ENCODE results near the gene TBXAS1.

TBXAS1 gene

DNA sequence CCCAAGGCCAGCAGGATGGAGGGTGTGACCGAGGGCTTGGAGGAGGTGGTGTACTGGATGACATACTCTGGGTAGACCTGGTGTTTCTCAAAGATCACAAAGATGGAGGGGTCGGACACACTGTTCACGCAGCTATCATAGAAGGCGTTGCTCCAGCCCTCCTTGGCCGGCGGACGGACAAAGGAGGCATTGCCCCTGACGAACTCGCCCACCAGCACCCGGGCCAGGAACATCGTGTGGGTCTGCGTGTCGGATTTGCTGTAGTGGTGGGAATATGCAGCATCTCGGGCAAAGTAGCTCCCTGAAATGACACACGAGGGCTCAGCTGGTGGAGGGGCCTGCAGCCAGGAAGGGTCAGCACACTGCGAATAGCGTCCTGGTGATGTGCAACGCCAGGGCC lies 195.5 kb downstream of the TBXAS1 start:
- DNase-seq (ENCODE audit: low read depth): no peak

DNA sequence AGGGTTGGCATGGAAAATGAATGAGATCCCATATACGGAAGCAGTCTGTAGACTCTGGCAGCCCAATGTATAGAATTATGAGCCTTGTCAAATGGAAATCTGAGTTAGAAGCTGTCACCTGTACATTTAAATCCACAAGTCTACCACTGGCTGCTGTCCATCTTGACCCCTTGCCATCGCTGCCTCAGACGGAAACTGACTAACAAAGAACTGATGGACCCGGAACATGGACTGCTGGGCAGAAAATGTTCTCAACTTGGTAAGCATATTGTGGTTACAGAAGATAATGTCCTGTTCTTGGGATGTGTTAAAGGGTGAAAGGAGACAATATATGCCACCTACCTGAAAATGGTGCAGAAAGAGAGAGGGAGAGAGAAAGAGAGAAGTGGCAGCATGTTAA lies 196.2 kb downstream of the TBXAS1 start:
- DNase-seq (ENCODE audit: low read depth): no peak

DNA sequence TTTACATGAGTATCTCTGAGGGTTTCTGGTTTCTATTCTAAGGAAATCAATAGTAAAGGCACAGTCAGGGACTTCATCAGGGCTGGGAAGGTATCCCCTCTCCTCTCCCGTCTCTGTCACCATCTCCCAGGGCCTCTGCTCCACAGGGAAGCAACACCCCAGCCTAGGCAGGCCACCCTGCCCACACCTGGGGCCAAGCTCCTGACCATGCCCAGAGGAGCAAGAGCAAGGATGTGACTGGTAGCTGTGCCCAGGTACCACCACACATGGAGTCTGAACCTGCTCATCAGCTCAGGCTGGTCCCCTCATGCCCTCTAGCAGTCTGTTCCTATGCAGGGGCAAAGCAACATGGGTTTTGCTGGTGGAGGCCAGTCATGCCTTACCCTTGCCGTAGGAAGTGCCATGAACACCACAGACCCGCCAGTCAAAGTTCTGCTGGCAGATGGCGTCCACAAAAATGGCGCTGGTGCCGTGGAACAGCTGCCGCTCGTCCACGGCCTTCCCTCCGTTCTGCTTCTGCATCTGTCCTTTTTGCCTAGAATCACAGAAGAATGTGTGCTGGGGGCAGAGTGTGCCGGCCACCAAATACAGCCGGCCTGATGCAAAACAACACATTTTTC lies 196.9 kb downstream of the TBXAS1 start:
- DNase-seq (ENCODE audit: low read depth): no peak

DNA sequence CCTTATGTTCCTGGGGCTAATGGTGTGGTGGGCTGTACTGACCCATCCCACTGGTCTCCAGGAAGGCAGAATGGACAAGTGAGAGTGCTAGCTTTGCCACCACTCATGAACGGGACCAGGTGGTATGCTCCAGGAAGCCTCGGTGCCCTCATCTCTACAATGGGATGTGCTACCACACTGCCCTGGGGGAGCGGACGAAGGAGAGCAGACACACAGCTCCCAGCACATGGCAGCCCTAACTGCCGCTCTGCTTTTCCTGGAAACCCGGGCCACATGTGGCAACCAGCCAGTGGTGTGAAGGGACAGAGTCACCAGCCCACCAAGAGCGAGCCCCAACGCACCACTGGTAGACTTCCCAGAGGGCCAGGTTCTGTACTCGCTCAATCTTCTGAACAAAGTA lies 197.9 kb downstream of the TBXAS1 start:
- DNase-seq (ENCODE audit: low read depth): no peak

DNA sequence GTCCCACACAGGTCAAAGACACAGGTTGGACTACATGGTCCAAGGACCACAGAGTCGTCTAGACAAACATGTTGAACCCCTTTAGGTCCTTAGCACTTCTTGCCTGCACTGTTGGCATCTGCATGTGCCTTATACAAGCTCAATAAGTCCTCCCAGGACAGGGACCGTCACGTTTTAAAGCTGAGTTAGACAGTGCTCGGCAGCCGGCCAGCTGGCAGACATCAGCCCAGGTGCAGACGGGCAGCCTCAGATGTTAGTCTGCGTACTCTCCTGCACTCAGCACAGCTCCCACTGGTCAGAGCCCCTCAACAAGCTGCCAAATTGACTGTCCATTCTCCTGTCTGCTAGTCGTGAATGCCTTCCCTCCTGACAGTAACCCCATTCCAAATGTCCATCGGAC lies 198.8 kb downstream of the TBXAS1 start:
- DNase-seq (ENCODE audit: low read depth): no peak

DNA sequence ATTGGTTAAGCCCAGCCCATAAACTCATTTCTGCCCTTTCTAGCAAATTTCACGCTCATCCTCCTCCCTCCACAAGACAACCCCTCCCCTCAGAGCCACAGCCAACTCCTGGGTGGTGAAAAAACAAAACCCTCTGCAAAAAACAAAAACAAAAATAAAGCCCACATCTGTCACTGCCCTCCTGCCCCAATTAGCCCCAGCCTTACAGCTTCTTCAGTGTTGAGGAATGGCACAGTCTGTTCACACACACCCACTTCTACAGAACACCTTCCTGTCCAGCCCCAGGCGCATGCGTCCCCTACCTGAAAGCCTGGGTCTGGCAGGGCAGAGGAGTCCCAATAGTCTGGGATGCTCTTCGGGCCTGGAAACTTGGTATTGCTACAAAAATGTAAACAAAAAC lies 199.2 kb downstream of the TBXAS1 start:
- no peak for DNase-seq (ENCODE audit: low read depth)

DNA sequence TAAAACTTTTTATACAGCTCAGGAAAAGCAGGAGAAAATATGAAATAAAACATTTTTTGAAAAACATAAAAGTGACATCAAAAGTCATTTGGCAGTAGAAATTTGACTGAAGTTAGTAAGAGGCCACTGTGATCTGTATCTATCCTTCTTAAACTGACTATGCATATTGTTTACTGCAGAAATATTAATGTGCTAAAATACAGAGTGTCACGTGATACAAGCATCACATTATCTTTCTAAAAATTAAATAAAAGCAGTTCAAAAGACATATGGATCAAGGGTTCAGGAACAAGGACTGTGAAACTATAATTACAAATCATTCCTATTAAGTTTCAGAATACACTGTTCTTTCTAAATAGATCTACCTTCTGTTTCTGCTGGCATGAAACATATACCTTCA lies 200.0 kb downstream of the TBXAS1 start:
- no peak for DNase-seq (ENCODE audit: low read depth)

DNA sequence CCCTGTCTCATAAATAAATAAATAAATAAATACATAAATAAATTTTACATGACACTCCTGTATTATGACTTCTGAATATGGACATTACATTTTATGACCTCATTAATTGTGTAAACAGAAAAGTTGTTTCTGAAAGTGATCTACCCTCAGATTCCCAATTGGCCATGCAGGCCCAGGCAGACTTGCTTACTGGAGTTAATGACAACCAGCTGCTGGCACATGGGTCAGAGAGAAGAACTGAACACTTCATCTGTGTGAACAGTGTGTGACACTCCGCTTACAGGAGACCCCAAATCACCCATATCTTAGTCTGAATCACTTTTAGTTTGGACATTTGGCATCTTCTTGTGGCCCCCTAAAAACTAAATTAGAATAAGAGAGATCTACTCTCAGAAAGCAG lies 202.3 kb downstream of the TBXAS1 start:
- no peak for DNase-seq (ENCODE audit: low read depth)

DNA sequence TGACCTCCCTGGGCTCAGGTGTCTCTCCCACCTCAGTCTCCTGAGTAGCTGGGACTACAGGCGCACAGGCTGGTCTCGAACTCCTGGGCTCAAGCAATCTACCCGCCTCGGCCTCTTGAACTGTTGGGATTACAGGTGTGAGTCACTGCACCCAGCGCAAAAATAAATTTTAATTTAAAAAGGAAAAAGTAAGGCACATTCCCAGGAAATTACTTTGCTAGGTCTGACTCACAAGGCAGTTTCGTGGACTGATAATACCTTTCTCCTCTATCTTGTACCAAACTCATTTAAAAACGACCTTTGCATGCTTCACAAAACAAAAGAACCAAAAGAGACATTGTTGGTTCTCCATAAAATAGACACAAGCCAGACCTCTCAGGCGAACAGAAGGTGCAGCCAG lies 204.0 kb downstream of the TBXAS1 start:
- DNase-seq (ENCODE audit: low read depth): no peak

DNA sequence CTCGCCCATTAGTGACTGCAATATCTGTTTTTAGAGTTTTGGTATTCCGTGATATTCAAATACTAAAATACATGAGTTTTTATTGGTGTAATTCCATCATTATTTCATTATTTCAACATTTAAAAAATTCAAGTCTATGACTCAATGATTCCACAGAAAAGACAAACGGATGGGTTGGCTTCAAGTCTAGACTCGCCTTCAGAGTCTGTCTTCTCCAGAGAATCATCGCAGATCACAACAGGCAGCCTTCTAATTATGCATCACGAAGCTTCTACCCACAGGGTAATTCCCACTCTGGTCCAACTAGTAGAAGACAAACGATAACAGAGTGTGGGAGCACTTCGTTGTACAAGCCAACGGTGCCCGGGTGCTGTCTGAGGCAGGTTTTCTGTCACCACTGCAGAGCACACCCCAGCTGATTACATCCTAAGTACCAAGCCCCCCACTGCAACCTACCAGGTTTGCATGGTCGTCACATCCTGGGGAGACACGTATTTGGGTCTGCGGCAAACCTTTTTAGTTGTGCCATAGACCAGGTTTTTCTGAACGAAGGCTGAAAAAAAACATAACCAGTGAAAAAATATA lies 204.8 kb downstream of the TBXAS1 start:
- no peak for DNase-seq (ENCODE audit: low read depth)

DNA sequence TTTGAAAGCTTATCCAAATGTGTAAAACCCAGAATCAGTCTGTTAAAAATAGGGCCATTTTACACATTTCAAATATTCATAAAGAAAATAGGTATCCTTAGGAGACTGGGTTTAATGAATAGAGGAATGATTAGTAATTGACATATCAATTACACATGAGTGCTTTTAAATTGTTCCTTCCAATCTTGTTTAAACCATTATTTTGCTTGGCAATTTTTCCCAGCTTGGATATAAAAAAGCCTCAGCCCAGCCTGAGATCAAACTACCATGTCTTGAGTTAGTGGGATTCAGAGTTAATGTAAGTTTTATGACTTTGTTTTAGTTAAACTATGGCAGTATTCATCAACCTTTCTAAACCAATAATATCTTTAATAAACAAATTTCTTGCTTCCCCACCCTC lies 205.4 kb downstream of the TBXAS1 start:
- no peak for DNase-seq (ENCODE audit: low read depth)

DNA sequence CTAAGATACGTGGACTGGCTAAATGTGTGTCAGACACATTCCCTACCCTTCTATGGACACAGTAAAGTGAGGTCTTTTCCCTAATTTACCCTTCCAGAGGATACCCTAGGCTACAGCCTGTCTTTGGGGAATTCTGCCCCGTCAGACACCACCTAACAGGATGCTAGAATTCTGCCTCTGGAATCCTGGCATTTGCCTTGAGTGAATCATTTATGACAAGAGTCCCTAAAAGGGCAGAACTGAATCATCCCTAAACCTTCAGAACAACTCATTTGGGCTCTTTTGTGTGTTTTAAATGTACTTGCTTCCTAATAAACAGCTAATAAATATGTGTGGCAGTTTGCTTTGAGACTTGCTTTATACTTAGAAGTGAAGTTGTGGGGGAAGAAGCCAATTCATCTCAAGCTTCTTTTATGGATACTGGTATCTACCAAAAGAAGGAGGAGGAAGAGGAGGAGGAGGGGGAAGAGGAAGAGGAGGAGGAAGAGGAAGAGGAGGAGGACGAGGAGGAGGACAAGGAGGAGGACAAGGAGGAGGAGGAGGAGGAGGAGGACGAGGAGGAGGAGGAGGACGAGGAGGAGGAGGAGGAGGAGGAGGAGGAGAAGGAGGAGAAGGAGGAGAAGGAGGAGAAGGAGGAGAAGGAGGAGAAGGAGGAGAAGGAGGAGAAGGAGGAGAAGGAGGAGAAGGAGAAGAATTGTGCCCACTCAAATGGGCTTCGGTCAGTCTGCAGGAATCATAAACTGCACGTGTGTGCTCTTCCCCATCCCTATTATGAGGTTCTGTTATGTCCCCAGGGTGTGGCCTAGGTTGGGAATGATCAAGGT lies 206.5 kb downstream of the TBXAS1 start:
- no peak for DNase-seq (ENCODE audit: low read depth)

DNA sequence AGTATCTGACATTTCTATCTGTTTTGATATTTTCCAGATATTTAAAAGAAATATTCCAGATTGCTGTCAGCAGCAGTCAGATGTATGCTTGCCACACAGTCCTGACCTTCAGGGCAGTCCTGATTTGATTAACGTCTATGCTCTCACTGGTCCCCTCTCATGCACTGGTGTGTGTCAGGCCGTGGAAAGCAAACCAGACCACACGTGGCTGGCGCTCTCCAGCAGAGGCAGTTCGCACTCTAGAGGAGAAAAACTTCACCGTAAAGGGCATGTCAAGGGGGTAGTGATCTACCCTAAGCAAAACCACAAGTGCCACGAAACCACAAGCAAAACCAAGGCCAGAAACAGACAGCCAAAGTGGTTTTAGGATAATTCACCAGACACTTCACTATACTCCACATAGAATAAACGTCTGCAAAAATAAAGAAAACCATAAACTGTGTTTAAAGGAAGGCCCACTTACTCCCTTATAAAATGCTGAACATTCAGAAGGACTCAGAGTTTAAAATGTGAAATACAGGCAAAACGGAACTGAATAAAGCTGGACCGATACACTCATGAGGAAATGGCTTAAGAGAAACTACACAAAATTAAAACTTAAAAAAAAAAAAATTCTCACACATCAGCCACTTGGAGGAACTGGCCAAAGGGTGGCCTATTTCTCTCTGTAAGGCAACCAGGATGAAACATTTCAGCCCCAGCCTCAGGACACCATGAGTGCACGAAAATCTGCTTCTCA lies 207.3 kb downstream of the TBXAS1 start:
- DNase-seq (ENCODE audit: low read depth): no peak

DNA sequence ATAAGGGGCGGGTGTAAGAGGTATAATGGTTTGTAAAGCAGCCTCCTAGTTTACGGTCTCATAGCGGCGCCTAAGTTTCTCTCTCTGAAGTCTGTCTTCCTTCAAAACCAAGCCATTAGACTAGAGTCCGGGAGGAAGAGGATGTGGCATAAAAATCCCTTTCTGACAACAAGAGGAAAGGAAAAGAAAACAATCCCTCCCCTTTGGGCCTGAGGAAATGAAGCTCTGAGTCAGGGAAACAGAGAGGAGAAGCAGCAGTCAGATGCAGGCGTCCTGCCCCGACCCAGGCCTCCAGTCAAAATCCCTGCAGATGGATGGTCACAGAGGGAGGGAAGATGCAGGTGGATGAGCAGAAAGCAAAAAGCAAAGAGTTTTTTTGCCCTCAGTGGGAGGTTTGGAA lies 210.0 kb downstream of the TBXAS1 start:
- no peak for DNase-seq (ENCODE audit: low read depth)

DNA sequence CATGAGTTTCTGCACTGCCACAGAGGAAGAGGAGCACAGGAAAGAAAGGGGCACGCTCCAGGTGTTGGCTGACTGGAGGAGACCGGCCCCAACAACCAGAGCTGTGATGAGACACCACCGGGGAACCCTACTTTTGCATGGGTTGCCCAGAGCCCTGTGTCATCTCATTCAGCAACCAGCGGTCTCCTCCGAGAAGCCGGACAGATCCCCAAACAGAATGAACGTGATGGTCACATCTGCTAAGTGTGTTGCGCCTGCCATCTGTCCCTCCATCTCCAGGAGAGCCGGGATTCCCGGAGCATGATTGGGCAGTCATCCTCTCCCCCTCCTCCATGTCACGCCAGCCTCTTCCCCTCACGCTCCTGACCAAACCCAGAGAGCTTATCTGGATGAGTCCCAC lies 210.8 kb downstream of the TBXAS1 start:
- DNase-seq (ENCODE audit: low read depth): no peak

DNA sequence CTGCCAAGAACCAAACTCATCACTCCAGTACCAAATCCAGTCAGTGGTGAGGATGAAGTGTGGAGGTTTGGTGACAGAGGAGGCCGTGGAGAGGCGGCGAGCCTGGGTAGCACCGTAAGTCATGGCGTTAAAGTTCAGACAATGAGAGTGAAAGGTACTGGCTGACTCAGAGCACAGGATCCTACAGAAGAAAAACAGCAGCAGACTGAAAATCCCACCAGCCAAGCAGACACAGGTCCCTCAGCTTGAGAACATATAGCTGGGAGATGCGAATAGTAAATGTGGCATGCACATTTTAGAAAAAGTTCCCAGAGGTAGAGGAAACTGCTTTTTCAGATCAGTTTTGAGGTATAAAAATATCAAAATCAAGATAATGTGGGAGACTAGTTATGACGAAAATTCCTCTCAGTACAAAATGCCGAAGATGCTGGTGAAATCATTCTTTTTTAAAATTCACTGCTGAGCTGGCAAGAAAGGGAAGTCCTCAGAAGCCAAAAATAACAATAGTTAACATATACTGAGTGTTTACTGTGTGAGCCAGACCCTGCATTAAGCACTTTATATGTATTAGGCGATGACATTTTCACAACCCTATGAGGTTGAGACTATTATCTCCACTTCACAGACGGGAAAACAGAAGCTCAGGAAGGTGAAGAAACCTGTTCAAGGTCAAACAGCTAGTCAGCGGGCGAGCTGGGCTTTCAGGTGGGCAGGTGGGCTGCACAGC lies 212.8 kb downstream of the TBXAS1 start:
- DNase-seq (ENCODE audit: low read depth): no peak

DNA sequence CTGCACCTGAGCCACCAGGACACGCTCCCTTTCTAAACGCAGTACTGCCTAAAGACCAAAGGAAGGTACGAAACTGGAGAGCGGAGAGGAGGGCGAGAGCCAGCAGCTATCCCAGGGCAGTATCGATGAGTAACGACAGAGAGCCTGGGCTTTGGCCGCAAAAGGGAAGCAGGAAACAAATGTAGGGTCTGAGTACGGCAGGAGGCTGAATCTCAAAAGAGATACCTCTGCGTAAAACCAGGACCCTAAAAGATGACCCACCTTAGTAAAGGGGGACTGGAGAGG lies 213.3 kb downstream of the TBXAS1 start:
- no peak for DNase-seq (ENCODE audit: low read depth)

DNA sequence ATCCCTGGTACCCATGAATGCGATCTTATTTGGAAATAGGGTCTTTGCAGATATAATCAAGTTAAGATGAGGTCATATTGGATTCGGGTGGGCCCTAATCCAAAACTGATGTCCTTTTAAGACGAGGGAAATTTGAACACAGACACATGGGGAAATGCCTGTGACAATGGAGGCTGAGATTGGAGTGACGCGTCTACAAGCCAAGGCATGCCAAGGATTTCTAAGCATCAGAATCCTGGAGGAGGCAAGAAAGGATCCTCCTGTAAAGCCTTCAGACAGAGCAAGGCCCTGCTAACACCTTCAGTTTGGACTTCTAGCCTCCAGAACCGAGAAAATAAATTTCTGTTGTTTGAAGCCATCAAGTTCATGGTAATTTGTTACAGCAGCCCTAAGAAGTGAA lies 215.2 kb downstream of the TBXAS1 start:
- no peak for DNase-seq (ENCODE audit: low read depth)

DNA sequence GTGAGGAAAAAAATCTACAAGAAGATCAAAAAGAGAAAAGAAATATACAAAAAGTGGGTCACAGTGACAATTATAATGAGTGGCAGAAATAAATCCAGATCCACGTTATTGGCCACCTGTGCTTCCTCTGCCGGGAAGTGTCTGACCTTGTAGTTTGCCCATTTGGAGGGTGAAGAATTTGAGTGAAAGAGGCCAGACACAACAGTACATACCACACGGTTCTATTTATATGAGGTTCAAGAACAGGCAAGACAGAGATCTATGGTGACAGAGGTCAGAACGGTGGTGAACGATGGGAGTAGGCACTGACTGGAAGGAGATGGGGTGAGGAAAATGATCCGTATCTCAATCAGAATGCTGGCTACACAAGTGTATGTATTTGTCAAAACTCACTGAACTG lies 216.6 kb downstream of the TBXAS1 start:
- no peak for DNase-seq (ENCODE audit: low read depth)

DNA sequence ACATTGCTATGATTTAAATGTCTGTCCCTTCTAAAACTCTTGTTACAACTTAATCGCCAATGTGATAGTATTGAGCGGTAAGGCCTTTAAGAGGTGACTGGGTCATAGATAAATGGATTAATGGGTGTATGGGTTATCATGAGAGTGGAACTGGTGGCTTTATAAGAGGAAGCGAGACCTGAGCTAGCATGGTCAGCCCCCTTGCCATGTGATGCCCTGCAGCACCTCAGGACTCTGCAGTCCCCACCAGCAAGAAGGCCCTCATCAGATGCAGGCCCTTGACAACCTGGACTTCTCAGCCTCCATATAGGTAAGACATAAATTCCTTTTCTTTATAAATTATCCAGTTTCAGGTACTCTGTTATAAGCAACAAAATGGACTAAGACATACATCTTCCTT lies 218.1 kb downstream of the TBXAS1 start:
- no peak for DNase-seq (ENCODE audit: low read depth)

DNA sequence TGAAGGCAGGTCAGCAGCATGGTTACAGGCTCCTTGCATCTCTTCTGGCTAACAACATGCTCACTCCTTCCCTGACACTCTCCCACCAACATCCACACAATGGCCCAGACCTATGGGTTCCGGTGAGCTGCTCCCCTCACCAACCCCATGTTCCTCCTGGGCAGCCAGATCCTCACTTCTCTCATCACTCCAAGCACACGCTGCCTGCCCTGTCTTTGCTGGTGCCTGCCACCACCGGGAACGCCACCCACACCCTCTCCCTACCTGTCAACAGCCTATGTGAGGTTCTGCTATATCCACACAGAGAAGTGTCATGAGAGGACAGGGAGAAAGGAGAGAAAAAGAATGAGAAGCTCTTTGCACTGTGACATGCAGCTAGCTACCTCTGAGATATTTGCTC lies 219.1 kb downstream of the TBXAS1 start:
- DNase-seq (ENCODE audit: low read depth): no peak

DNA sequence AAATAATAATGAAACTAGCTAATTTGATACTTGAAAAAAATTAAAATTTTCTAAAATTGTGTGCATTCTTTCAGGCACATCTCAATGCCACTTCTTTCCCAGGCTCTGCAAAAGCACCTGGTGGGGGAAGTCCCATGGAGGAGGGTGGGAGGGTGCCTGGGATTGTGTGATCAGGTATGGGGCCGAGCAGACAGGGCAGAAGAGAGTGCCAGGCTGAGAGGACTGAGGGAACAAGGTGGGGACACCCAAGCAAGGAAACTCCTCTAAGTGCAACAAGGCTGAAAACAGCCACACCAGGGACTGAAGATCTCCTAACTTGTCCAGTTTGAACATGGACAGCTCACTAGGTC lies 219.9 kb downstream of the TBXAS1 start:
- DNase-seq (ENCODE audit: low read depth): no peak
